GM12878 (cell line): Measurements from ENCODE around the gene KIFBP. TPM values are rescaled to one million over a fixed set of nuclear protein-coding genes. Genes with fewer than 3 reads are reported as not detected.

Experiments used
- ATAC-seq: fragments of 200-7000 bp; cut with Tn5 transposase; 3 replicates; pipeline ENCODE4 v1.9.1; 2020; ENCODE audit warnings: mild to moderate bottlenecking, moderate library complexity
- BruUV-seq: library from RNA; stranded (reverse); fragments of 400-500 nt; replicated peaks from 2 replicates; lab custom pipeline; 2021; lab: Mats Ljungman, UMichigan
- CTCF ChIA-PET: fragments of 300-600 bp; sonication (Branson Sonifier 250); formaldehyde crosslinking; extraction: SDS; loops from one replicate; lab custom pipeline; 2021; ENCODE audit warnings: inconsistent platforms; lab: Yijun Ruan, JAX
- POLR2A ChIA-PET: fragments of 350-600 bp; formaldehyde crosslinking; extraction: SDS; loops from one replicate; lab custom pipeline; 2021; ENCODE audit warnings: inconsistent platforms; lab: Charles Lee
- RAD21 ChIA-PET: fragments of 300-600 bp; sonication (Branson Sonifier 250); formaldehyde crosslinking; loops from one replicate; lab custom pipeline; 2023; ENCODE audit warnings: antibody characterized with exemption; ENCODE audit not compliant: unreplicated experiment; lab: Charles Lee
- SMC1A ChIA-PET: fragments of 300-600 bp; sonication (Branson Sonifier 250); formaldehyde crosslinking; loops from one replicate; lab custom pipeline; 2023; ENCODE audit not compliant: unreplicated experiment, uncharacterized antibody; lab: Charles Lee
- DNase-seq: peaks from one replicate; pipeline ENCODE4 v3.0.0-alpha.2; 2011; ENCODE audit warnings: low read depth, low spot score
- FAIRE-seq: peaks from 3 replicates; lab custom pipeline; 2011; peaks lifted over from hg19 to GRCh38; lab: Jason Lieb, UNC
- H2AFZ ChIP-seq: 2 replicates; pipeline ENCODE4 v1.6.0; 2011; ENCODE audit warnings: low read depth, low read length, control low read depth; ENCODE audit not compliant: control insufficient read depth
- H3K27ac ChIP-seq: 2 replicates; pipeline ENCODE4 v1.5.1; 2011; ENCODE audit warnings: control low read depth; ENCODE audit not compliant: control insufficient read depth, insufficient read depth
- H3K27me3 ChIP-seq, 2 experiments: replicated peaks in 1 of 2; 2 replicates each; pipeline versions ENCODE4 v1.6.0 to v1.6.1; 2011; ENCODE audit warnings: low read length in 1 of 2; ENCODE audit not compliant: control insufficient read depth in 2 of 2, insufficient read depth in 2 of 2
- H3K36me3 ChIP-seq, 2 experiments: 2 replicates each; pipeline ENCODE4 v1.5.1; 2011; ENCODE audit warnings: low read length in 1 of 2; ENCODE audit not compliant: control insufficient read depth in 2 of 2, insufficient read depth in 2 of 2
- H3K4me1 ChIP-seq: 2 replicates; pipeline ENCODE4 v1.6.1; 2011; ENCODE audit warnings: mild to moderate bottlenecking, low read length, moderate library complexity, mixed read lengths; ENCODE audit not compliant: control insufficient read depth, insufficient read depth
- H3K4me2 ChIP-seq: 2 replicates; pipeline ENCODE4 v1.6.0; 2011; ENCODE audit warnings: control low read depth; ENCODE audit not compliant: control insufficient read depth, insufficient read depth
- H3K4me3 ChIP-seq: fragments of 200-600 bp; sonication (generic); 2 replicates; pipeline ENCODE4 v1.5.1; 2016
- H3K79me2 ChIP-seq: 2 replicates; pipeline ENCODE4 v1.6.0; 2011; ENCODE audit warnings: low read length; ENCODE audit not compliant: control insufficient read depth, insufficient read depth
- H3K9ac ChIP-seq: 2 replicates; pipeline ENCODE4 v1.8.0; 2011; ENCODE audit warnings: low read length, control low read depth, mixed read lengths; ENCODE audit not compliant: control insufficient read depth, insufficient read depth
- H3K9me3 ChIP-seq: replicated peaks from 3 replicates; pipeline ENCODE4 v1.5.1; 2011; ENCODE audit warnings: mild to moderate bottlenecking, low read length; ENCODE audit not compliant: control insufficient read depth, insufficient read depth
- H4K20me1 ChIP-seq: 2 replicates; pipeline ENCODE4 v1.6.0; 2011; ENCODE audit not compliant: control insufficient read depth, insufficient read depth
- ATF7 ChIP-seq: fragments of 450-650 bp; IDR thresholded peaks from 2 replicates; pipeline ENCODE4 v1.6.1; 2016; ENCODE audit warnings: low read depth, mild to moderate bottlenecking
- MAX ChIP-seq: IDR thresholded peaks from 2 replicates; pipeline ENCODE4 v1.6.1; 2012; ENCODE audit warnings: low read depth, low read length, improper control_type of control experiment
- MLLT1 ChIP-seq: fragments of 450-650 bp; IDR thresholded peaks from 2 replicates; pipeline ENCODE4 v1.6.1; 2016; ENCODE audit warnings: mild to moderate bottlenecking
- MYB ChIP-seq: fragments of 150-350 bp; IDR thresholded peaks from 2 replicates; pipeline ENCODE4 v1.6.1; 2014; ENCODE audit warnings: mild to moderate bottlenecking, low read depth, low read length, borderline replicate concordance
- NBN ChIP-seq: fragments of 450-650 bp; IDR thresholded peaks from 2 replicates; pipeline ENCODE4 v1.6.1; 2016
- PAX5 ChIP-seq: IDR thresholded peaks from 2 replicates; pipeline ENCODE4 v1.6.1; 2011; ENCODE audit warnings: low read depth, low read length, borderline replicate concordance
- ZNF622 ChIP-seq: fragments of 450-650 bp; IDR thresholded peaks from 2 replicates; pipeline ENCODE4 v1.6.1; 2017; ENCODE audit warnings: mild to moderate bottlenecking, inconsistent platforms
- WGBS: methylation state at CpG from one replicate; pipeline ENCODE4 v1.1.6; 2016; ENCODE audit warnings: low lambda C conversion rate; ENCODE audit not compliant: insufficient replicate concordance, insufficient coverage; ENCODE audit errors: missing lambda C conversion rate; 5-methylcytosine and 5-hydroxymethylcytosine counted together
- in situ Hi-C: fragments of 300-500 bp; cut with MboI; formaldehyde crosslinking; loops from 9 replicates; pipeline ENCODE4 v1.14.3; 2018; ENCODE audit warnings: mixed read lengths
- intact Hi-C: fragments of 100-400 bp; cut with micrococcal nuclease; formaldehyde crosslinking; loops from one replicate; pipeline ENCODE4 v1.14.2; 2022; ENCODE audit not compliant: unreplicated experiment
- polyA plus RNA-seq, 11 experiments: library from polyadenylated mRNA; depleted of rRNA in 4 of 11; unstranded in 6 of 11; stranded (reverse) in 5 of 11; fragments of >200 nt; fragmentation: Nextera tagmentation in 4 of 11; fragmentation: Illumina TruSeq in 1 of 11; extraction: Ambion mirVana in 4 of 11; extraction: Trizol in 1 of 11; gene quantifications; 1 replicate in 1 of 11; 2 replicates in 10 of 11; pipeline versions ENCODE4 v1.2.1 to v1.2.3, GENCODE V29; 2011 to 2016; ENCODE audit warnings: inconsistent platforms in 2 of 11, missing spikeins in 2 of 11, low read depth in 1 of 11
- total RNA-seq, 4 experiments: library from RNA; depleted of rRNA in 3 of 4; stranded (reverse); fragments of >200 nt in 3 of 4; fragmentation: Illumina TruSeq in 1 of 4; extraction: Trizol in 1 of 4; gene quantifications; 2 replicates each; pipeline versions ENCODE4 v1.2.1 to v1.2.3, GENCODE V29; 2013 to 2021

The KIFBP gene
- total and polyA plus RNA-seq, 10 of the 15 experiments (the other 5 are each of a cell fraction or from before 2014, with no cell fraction given) = 8.6 to 29.5 (median 18.7) TPM

GRCh38 chr10:69042417-69042816 lies 53.8 kb downstream of the KIFBP start:
- Histone ChIP-seq H3K4me1 (peaks cover 43% of the 10 kb centered on the region), H3K27ac (no peak overlapping the region), H3K27me3 (no peaks in the 10 kb centered on the region), H3K9ac (no peak overlapping the region), H4K20me1 (no peaks in the 10 kb centered on the region), H3K9me3 (no peaks in the 10 kb centered on the region), H3K79me2 (0 out of 2 replicates have a peak, but pooled peaks cover 2% of the 10 kb centered on the region), H3K36me3 (no peaks in the 10 kb centered on the region), H3K4me2 (no peak overlapping the region), H3K4me3 (no peak overlapping the region), H2AFZ (no peak overlapping the region)
- TF ChIP-seq MLLT1 = no peak
- no peak for TF ChIP-seq PAX5
- TF ChIP-seq NBN = no peak
- TF ChIP-seq MYB = no peak
- no peak for TF ChIP-seq ZNF622
- TF ChIP-seq MAX = no peak
- no peak for TF ChIP-seq ATF7
- ATAC-seq = no peak
- in situ Hi-C loops (no loop called here), intact Hi-C loops (no loop called here)
- 65% methylated on average over 5 of the region's 5 CpGs for WGBS
- DNase-seq = no peak
- FAIRE-seq = no peak
- CTCF ChIA-PET = interaction anchor here (1.1 kb wide), 1 partner anchor 36 kb away, joined by 3 read pairs; no protein-coding TSS in a partner anchor
- POLR2A ChIA-PET = interaction anchor here (0.6 to 16.7 kb wide), 3 partner anchors 22 to 134 kb away, joined by 3 to 231 read pairs (median 11); no protein-coding TSS in a partner anchor
- no TSS peak for BruUV-seq
- RAD21 ChIA-PET = interaction anchor here (0.6 to 25.6 kb wide), 2 partner anchors 14 to 46 kb away, joined by 3 to 544 read pairs; partner anchors contain the start of gene SRGN
- SMC1A ChIA-PET = interaction anchor here (0.9 to 8.5 kb wide), 6 partner anchors 9 to 52 kb away, joined by 3 to 60 read pairs (median 5); no protein-coding TSS in a partner anchor
